Psoas muscle (tissue), 8 donors: ENCODE results near the gene SLC24A4. TPM values are rescaled to one million over a fixed set of nuclear protein-coding genes. Genes with fewer than 3 reads are reported as not detected.
A peak's percentile ranks its signal among the peaks of the same experiment; 100 is the strongest.

Experiments
- ATAC-seq, 4 donors: fragments of 200-7000 bp; cut with Tn5 transposase; one replicate each; pipeline ENCODE4 v1.9.1; 2020; ENCODE audit warnings: moderate library complexity in 3 of 4, mild to moderate bottlenecking in 2 of 4
- DNase-seq, 2 donors: peaks; one replicate each; pipeline ENCODE4 v3.0.0-alpha.2; 2020
- H3K27ac ChIP-seq: fragments of 200-600 bp; one replicate; pipeline ENCODE4 v1.8.0; 2022
- H3K27me3 ChIP-seq, 3 donors: fragments of 200-600 bp in 1 of 3; one replicate each; pipeline versions ENCODE4 v1.6.1 to v1.8.0; 2013 to 2022; ENCODE audit warnings: low read length in 2 of 3, mild to moderate bottlenecking in 2 of 3, moderate library complexity in 1 of 3; ENCODE audit not compliant: insufficient read depth in 3 of 3
- H3K36me3 ChIP-seq, 2 donors: fragments of 200-600 bp in 1 of 2; one replicate each; pipeline versions ENCODE4 v1.6.1 to v1.8.0; 2013 to 2022; ENCODE audit warnings: low read depth in 1 of 2, mild to moderate bottlenecking in 1 of 2, moderate library complexity in 1 of 2; ENCODE audit not compliant: insufficient read depth in 1 of 2
- H3K4me1 ChIP-seq: fragments of 200-600 bp; one replicate; pipeline ENCODE4 v1.8.0; 2022
- H3K4me3 ChIP-seq: fragments of 200-600 bp; one replicate; pipeline ENCODE4 v1.8.0; 2022; ENCODE audit warnings: mild to moderate bottlenecking
- H3K9me3 ChIP-seq: fragments of 200-600 bp; one replicate; pipeline ENCODE4 v1.8.0; 2022
- WGBS, 3 donors: extraction: QIAGEN DNeasy Blood & Tissue Kit; methylation state at CpG; one replicate each; pipeline versions ENCODE4 v1.1.6 to v1.1.7; 2013; 5-methylcytosine and 5-hydroxymethylcytosine counted together
- intact Hi-C, 2 donors: fragments of 100-400 bp; cut with DNase I; formaldehyde crosslinking; loops; one replicate each; pipeline versions ENCODE4 v1.11.0 to v1.14.2; 2022
- polyA plus RNA-seq, 3 donors: library from polyadenylated mRNA; stranded (reverse); fragments of 200-250 nt; gene quantifications; one replicate each; pipeline ENCODE4 v1.2.3, GENCODE V29; 2013
- total RNA-seq, 4 donors: library from RNA; stranded (reverse); fragmentation: NEBNext Ultra II Directional in 2 of 4; extraction: Animal tissue kit (Norgen Biotek cat#: 25700) in 2 of 4; gene quantifications; one replicate each; pipeline versions ENCODE4 v1.2.1 to v1.2.4, GENCODE V29; 2021 to 2023
- TF ChIP-seq, protein P1 (sequence below): fragments of 200-600 bp; IDR thresholded peaks from one replicate; pipeline ENCODE4 v1.8.0; 2022; ENCODE audit warnings: antibody characterized with exemption
- donor health status: healthy with polysubstance abuse.
- donor health status: DM: no; HTN: no; CAD: no; lungs with moderate emphysema.
- donor health status: Bipolar disorder and iron deficiency.
- donor health status: healthy.
- donor health status: DM: yes; HTN: yes; CAD: no.
- donor health status: DM: no; HTN: no; CAD: no.
- donor health status: DM: no; HTN: no; CAD: no.
- donor health status: DM: yes; HTN: yes; CAD: no.

Gene SLC24A4
- total and polyA plus RNA-seq, 7 donors, result 0.21 to 2.3 (median 0.34) TPM

DNA sequence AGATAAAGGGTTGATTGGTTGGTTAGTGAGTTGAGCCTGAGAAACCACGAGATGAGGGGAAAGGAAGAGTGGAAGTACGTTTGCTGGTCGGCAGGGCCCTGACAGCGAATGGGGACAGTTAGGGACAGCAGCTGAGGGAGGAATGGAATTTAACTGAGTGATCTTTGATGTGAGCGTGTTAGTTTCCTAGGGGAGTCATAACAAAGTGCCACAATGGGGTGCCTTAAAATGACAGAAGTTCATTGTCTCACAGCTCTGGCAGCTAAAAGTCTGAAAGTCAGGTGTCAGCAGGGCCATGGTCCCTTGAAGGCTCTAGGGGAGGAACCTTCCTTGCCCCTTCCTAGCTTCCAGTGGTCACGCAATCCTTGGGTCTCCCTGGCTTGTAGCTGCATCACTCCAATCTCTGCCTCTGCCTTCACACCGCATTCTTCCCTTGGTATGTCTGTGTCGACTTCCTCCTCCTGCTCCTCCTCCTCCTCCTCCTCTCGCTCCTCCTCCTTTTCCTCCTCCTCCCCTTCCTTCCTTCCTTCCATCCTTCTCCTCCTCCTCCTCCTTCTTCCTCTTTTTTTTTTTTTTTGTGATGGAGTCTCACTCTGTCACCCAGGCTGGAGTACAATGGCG, 164.7 kb downstream of the SLC24A4 start:
- DNase-seq (no peak), ATAC-seq (no peak)
- intact Hi-C loops, result no loop called here
- no peaks in the 10 kb centered on the region for H3K36me3 ChIP-seq
- H3K27me3 ChIP-seq, result peaks cover 0 to 2% (median 0%) of the 10 kb centered on the region in 3 donors
- 64 to 72% (median 67%) methylated on average over 9 to 10 of the region's 10 CpGs for WGBS, 3 donors
- TF ChIP-seq, protein P1, sequence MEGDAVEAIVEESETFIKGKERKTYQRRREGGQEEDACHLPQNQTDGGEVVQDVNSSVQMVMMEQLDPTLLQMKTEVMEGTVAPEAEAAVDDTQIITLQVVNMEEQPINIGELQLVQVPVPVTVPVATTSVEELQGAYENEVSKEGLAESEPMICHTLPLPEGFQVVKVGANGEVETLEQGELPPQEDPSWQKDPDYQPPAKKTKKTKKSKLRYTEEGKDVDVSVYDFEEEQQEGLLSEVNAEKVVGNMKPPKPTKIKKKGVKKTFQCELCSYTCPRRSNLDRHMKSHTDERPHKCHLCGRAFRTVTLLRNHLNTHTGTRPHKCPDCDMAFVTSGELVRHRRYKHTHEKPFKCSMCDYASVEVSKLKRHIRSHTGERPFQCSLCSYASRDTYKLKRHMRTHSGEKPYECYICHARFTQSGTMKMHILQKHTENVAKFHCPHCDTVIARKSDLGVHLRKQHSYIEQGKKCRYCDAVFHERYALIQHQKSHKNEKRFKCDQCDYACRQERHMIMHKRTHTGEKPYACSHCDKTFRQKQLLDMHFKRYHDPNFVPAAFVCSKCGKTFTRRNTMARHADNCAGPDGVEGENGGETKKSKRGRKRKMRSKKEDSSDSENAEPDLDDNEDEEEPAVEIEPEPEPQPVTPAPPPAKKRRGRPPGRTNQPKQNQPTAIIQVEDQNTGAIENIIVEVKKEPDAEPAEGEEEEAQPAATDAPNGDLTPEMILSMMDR, result no peak
- no peak overlapping the region for H3K4me3 ChIP-seq
- no peak overlapping the region for H3K27ac ChIP-seq
- H3K4me1 ChIP-seq, result no peaks in the 10 kb centered on the region
- no peaks in the 10 kb centered on the region for H3K9me3 ChIP-seq

DNA sequence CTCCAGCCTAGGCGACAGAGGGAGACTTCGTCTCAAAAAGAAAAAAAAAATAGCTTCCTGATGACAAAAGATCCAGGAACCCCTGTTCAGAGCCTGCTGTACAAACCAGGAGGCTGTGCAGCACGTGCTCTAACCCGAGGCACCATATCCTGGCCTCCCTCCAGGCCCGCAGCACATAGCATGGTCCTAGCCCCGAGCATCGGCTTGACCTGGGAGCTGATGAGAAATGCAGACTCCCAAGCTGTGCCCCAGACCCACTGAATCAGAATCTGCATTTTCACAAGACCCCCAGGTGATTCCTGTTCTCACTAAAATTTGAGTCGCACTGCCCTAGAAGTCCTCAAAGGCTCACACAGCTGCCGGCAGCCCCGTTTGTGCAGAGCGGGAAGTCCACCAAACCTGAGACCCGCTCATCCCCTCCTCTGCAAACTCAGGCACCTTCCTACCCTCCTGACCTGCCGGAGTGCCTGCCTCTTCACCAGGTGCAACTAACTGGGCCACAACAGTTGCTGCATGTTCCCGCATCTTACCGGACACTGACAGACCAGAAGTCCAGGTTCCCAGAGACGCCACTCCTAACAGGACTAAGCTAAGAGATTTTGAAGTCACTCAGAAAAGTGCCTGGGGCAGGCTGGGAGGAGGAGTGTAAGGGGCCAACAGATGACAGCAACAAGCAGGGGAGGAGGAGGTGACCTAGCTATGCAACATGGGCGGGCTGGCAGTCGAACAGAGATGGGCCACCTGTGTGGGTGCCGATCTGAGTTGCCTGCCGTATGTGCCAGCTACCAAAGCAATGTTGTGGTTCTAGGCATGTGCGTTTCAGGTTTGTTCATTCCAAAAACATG, 166.7 kb downstream of the SLC24A4 start:
- 66 to 74% (median 70%) methylated on average over 21 of the region's 21 CpGs for WGBS, 3 donors
- TF ChIP-seq, protein P1, result no peak
- no peaks in the 10 kb centered on the region for H3K4me1 ChIP-seq

DNA sequence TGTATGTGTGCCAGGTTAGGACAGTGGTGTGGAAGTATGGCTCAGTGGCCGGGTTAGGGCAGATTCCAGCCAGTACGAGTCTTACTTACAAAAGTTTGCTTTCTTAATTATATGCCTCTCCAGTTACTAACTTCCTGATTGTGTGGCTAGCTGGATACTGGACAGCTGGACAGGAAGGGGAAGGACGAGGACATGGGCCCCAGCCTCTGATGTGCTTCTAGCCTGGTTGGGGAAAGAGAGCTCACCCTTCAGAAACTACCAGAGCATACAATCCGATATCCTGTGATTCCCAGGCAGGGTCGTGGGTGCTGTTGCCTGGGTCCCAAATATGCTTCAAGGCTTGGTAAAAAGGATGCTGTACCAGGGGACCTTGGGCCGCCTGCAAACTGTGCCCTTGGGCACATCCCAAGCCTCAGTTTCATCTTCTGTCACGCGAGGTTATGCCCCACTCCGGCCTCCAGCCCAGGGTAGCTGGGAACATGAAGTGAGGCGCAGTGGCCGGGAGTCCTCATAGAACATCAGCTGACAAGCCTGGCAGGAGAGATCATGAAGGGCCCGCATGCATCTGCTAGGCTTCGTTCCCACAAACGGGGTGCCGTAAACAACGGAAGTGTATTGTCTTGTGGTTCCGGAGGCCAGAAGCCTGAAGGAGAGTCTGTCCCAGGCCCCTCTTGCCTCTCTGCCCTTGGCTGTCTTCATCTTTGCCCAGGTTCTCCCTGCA, 167.4 kb downstream of the SLC24A4 start:
- H3K27me3 ChIP-seq, result peaks cover 0 to 2% (median 0%) of the 10 kb centered on the region in 3 donors
- ATAC-seq (no peak), DNase-seq (no peak)
- WGBS, 3 donors, result 50 to 66% (median 61%) methylated on average over 17 of the region's 17 CpGs
- H3K27ac ChIP-seq, result peak overlapping the region; percentile 37
- intact Hi-C loops, result no loop called here
- TF ChIP-seq, protein P1, result no peak
- no peak overlapping the region for H3K4me3 ChIP-seq
- no peaks in the 10 kb centered on the region for H3K9me3 ChIP-seq
- no peaks in the 10 kb centered on the region for H3K36me3 ChIP-seq
- H3K4me1 ChIP-seq, result no peaks in the 10 kb centered on the region

More for the DNA sequence above, 166.7 kb downstream of the SLC24A4 start:
- DNase-seq (no peak), ATAC-seq (no peak)
- no peaks in the 10 kb centered on the region for H3K9me3 ChIP-seq
- no peaks in the 10 kb centered on the region for H3K36me3 ChIP-seq
- no peak overlapping the region for H3K4me3 ChIP-seq
- intact Hi-C loops, result no loop called here
- H3K27me3 ChIP-seq, result peaks cover 0 to 2% (median 0%) of the 10 kb centered on the region in 3 donors
- no peak overlapping the region for H3K27ac ChIP-seq

DNA sequence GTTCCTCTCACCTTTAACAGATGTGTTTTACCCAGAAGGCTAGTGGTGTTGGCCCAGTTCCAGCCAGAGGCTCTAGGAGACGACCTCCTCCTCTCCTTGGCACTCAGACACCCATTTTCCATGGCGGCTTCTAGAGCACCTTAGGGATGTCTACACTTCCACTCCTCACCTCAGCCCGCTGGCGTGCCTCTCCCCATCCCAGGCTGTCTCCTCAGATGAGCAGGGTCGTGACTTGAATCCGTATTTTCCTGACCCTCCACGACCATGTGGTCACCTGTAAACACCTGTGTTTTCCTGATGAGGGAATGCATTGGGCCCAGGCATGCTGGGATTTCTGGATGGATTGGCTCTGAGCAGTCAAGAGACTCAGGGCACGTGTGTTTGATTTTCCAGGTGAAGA, 168.8 kb downstream of the SLC24A4 start:
- H3K27me3 ChIP-seq, result peaks cover 0 to 2% (median 0%) of the 10 kb centered on the region in 3 donors
- H3K9me3 ChIP-seq, result no peaks in the 10 kb centered on the region
- ATAC-seq, result no peak
- no peak overlapping the region for H3K4me3 ChIP-seq
- H3K36me3 ChIP-seq, result no peaks in the 10 kb centered on the region
- no peak overlapping the region for H3K27ac ChIP-seq
- intact Hi-C loops, result no loop called here
- DNase-seq, result no peak
- no peaks in the 10 kb centered on the region for H3K4me1 ChIP-seq
- 77 to 81% (median 80%) methylated on average over 8 of the region's 8 CpGs for WGBS, 3 donors
- TF ChIP-seq, protein P1, result no peak
